Measurements from ENCODE around the gene DNAJC6.

- no peak for TF ChIP-seq EZH2 (IDR thresholded peaks at IDR 0.05; ENCODE audit: insufficient read depth, poor library complexity, severe bottlenecking)
- no peak for TF ChIP-seq EZH2phosphoT487 (IDR thresholded peaks at IDR 0.05; ENCODE audit: insufficient read depth, low read depth)
Measured at GRCh38 chr1:65377496-65378246, 68.3 kb downstream of the DNAJC6 start.
